H9 (cell line): ENCODE results near the gene THRB. TPM values are rescaled to one million over a fixed set of nuclear protein-coding genes. Genes with fewer than 3 reads are reported as not detected.

Experiments used
- DNase-seq: peaks from one replicate; pipeline ENCODE4 v3.0.0-alpha.2; 2017
- H2AFZ ChIP-seq: one replicate; pipeline ENCODE4 v1.6.1; 2013; ENCODE audit warnings: mild to moderate bottlenecking, low read length, control low read depth, moderate library complexity
- H2AK5ac ChIP-seq: 2 replicates; pipeline ENCODE4 v1.6.1; 2013; ENCODE audit warnings: low read length, control low read depth, mixed read lengths; ENCODE audit not compliant: insufficient read length
- H2BK120ac ChIP-seq: one replicate; pipeline ENCODE4 v1.6.1; 2013; ENCODE audit warnings: low read depth, mild to moderate bottlenecking, low read length, control low read depth, inconsistent platforms; ENCODE audit not compliant: poor library complexity, severe bottlenecking
- H2BK12ac ChIP-seq: 2 replicates; pipeline ENCODE4 v1.6.1; 2013; ENCODE audit warnings: low read length, control low read depth, mixed read lengths, low read depth; ENCODE audit not compliant: insufficient read length
- H2BK15ac ChIP-seq: 2 replicates; pipeline ENCODE4 v1.6.1; 2013; ENCODE audit warnings: low read depth, low read length, control low read depth
- H2BK20ac ChIP-seq: one replicate; pipeline ENCODE4 v1.6.1; 2013; ENCODE audit warnings: low read depth, mild to moderate bottlenecking, low read length, control low read depth, inconsistent platforms; ENCODE audit not compliant: poor library complexity, severe bottlenecking
- H2BK5ac ChIP-seq: 2 replicates; pipeline ENCODE4 v1.6.1; 2013; ENCODE audit warnings: low read length, control low read depth, mixed read lengths; ENCODE audit not compliant: insufficient read length
- H3K14ac ChIP-seq: 2 replicates; pipeline ENCODE4 v1.6.1; 2013; ENCODE audit warnings: low read length, control low read depth; ENCODE audit not compliant: insufficient read depth
- H3K18ac ChIP-seq: 2 replicates; pipeline ENCODE4 v1.6.1; 2013; ENCODE audit warnings: low read depth, mild to moderate bottlenecking, mixed read lengths, low read length, control low read depth; ENCODE audit not compliant: insufficient read length
- H3K23ac ChIP-seq: 2 replicates; pipeline ENCODE4 v1.6.1; 2013; ENCODE audit warnings: low read length, control low read depth, mixed read lengths, low read depth; ENCODE audit not compliant: insufficient read length
- H3K23me2 ChIP-seq: 2 replicates; pipeline ENCODE4 v1.6.1; 2013; ENCODE audit warnings: low read depth, mild to moderate bottlenecking, mixed read lengths, low read length, control low read depth; ENCODE audit not compliant: insufficient read length, poor library complexity, severe bottlenecking
- H3K27ac ChIP-seq: 2 replicates; pipeline ENCODE4 v1.5.1; 2013; ENCODE audit warnings: low read length, control low read depth, mixed read lengths, low read depth; ENCODE audit not compliant: insufficient read length
- H3K27me3 ChIP-seq: 2 replicates; pipeline ENCODE4 v1.6.1; 2013; ENCODE audit warnings: low read length, control low read depth, inconsistent platforms; ENCODE audit not compliant: insufficient read depth
- H3K4ac ChIP-seq: 2 replicates; pipeline ENCODE4 v1.6.1; 2013; ENCODE audit warnings: low read depth, mild to moderate bottlenecking, control low read depth, inconsistent platforms, low read length, moderate library complexity
- H3K4me1 ChIP-seq: 2 replicates; pipeline ENCODE4 v1.6.1; 2013; ENCODE audit warnings: low read length, control low read depth, inconsistent platforms; ENCODE audit not compliant: insufficient read depth
- H3K4me2 ChIP-seq: 2 replicates; pipeline ENCODE4 v1.6.1; 2013; ENCODE audit warnings: low read length, control low read depth, mixed read lengths; ENCODE audit not compliant: insufficient read length, insufficient read depth
- H3K56ac ChIP-seq: 2 replicates; pipeline ENCODE4 v1.6.1; 2013; ENCODE audit warnings: low read depth, mild to moderate bottlenecking, mixed read lengths, low read length, control low read depth; ENCODE audit not compliant: insufficient read length
- H3K79me1 ChIP-seq: 2 replicates; pipeline ENCODE4 v1.6.1; 2013; ENCODE audit warnings: low read depth, mild to moderate bottlenecking, moderate library complexity, low read length, control low read depth, inconsistent platforms; ENCODE audit not compliant: insufficient read depth, poor library complexity, severe bottlenecking
- H3K79me2 ChIP-seq: 2 replicates; pipeline ENCODE4 v1.6.1; 2013; ENCODE audit warnings: low read length, control low read depth, inconsistent platforms; ENCODE audit not compliant: insufficient read depth
- H3K9ac ChIP-seq: 2 replicates; pipeline ENCODE4 v1.6.1; 2013; ENCODE audit warnings: low read length, control low read depth, mixed read lengths; ENCODE audit not compliant: insufficient read length; ENCODE audit errors: extremely low read depth
- H3K9me3 ChIP-seq: one replicate; pipeline ENCODE4 v1.6.1; 2013; ENCODE audit warnings: low read depth, low read length, inconsistent platforms; ENCODE audit not compliant: control insufficient read depth
- H3T11ph ChIP-seq: one replicate; pipeline ENCODE4 v1.6.1; 2013; ENCODE audit warnings: mild to moderate bottlenecking, low read length, control low read depth, inconsistent platforms
- H4K20me1 ChIP-seq: one replicate; pipeline ENCODE4 v1.6.1; 2013; ENCODE audit not compliant: control insufficient read depth, insufficient read length, insufficient read depth
- H4K5ac ChIP-seq: 2 replicates; pipeline ENCODE4 v1.6.1; 2013; ENCODE audit warnings: low read depth, mild to moderate bottlenecking, mixed read lengths, low read length, control low read depth; ENCODE audit not compliant: insufficient read length
- H4K8ac ChIP-seq: replicated peaks from 2 replicates; pipeline ENCODE4 v1.6.1; 2013; ENCODE audit warnings: low read length, control low read depth, mixed read lengths, low read depth; ENCODE audit not compliant: insufficient read length
- H4K91ac ChIP-seq: 2 replicates; pipeline ENCODE4 v1.6.1; 2013; ENCODE audit warnings: low read depth, mild to moderate bottlenecking, moderate library complexity, mixed read lengths, low read length, control low read depth; ENCODE audit not compliant: insufficient read length
- H3K27ac Mint-ChIP-seq, 3 experiments: 2 replicates in 2 of 3; 3 replicates in 1 of 3; pipeline ENCODE4 v1.8.0; 2020 to 2021; ENCODE audit warnings: mixed read lengths in 3 of 3, mild to moderate bottlenecking in 1 of 3, moderate library complexity in 1 of 3
- H3K27me3 Mint-ChIP-seq: 2 replicates; pipeline ENCODE4 v1.8.0; 2021; ENCODE audit warnings: low read depth, mild to moderate bottlenecking, moderate library complexity, mixed read lengths
- H3K36me3 Mint-ChIP-seq, 3 experiments: 2 replicates in 2 of 3; 3 replicates in 1 of 3; pipeline ENCODE4 v1.8.0; 2020 to 2021; ENCODE audit warnings: low read depth in 3 of 3, mixed read lengths in 3 of 3; ENCODE audit not compliant: insufficient read depth in 1 of 3
- H3K4me1 Mint-ChIP-seq, 2 experiments: 2 replicates each; pipeline ENCODE4 v1.8.0; 2020; ENCODE audit warnings: mixed read lengths in 2 of 2
- H3K4me3 Mint-ChIP-seq, 2 experiments: 2 replicates in 1 of 2; 3 replicates in 1 of 2; pipeline ENCODE4 v1.8.0; 2020 to 2021; ENCODE audit warnings: mild to moderate bottlenecking in 2 of 2, mixed read lengths in 2 of 2, moderate library complexity in 1 of 2
- H3K9me3 Mint-ChIP-seq, 2 experiments: 2 replicates in 1 of 2; 3 replicates in 1 of 2; pipeline ENCODE4 v1.8.0; 2020; ENCODE audit warnings: mild to moderate bottlenecking in 2 of 2, mixed read lengths in 2 of 2, moderate library complexity in 1 of 2
- WGBS: extraction: QIAGEN DNeasy Blood & Tissue Kit; methylation state at CpG from one replicate; pipeline ENCODE4 v1.1.7; 2013; ENCODE audit warnings: missing lambda C conversion rate, low lambda C conversion rate, mixed read lengths; ENCODE audit not compliant: insufficient read length; ENCODE audit errors: extremely low coverage; 5-methylcytosine and 5-hydroxymethylcytosine counted together
- total RNA-seq: library from RNA; stranded (reverse); gene quantifications from 2 replicates; pipeline ENCODE4 v1.2.1, GENCODE V29; 2021
- TF ChIP-seq, protein P1 (sequence below): fragments of 200-600 bp; sonication (generic); conservative IDR thresholded peaks from 3 replicates; pipeline ENCODE4 v1.8.0; 2021; ENCODE audit warnings: antibody characterized with exemption, mild to moderate bottlenecking

Gene THRB
- total RNA-seq, 1 experiment from 2014 or later: 8.6 TPM

DNA sequence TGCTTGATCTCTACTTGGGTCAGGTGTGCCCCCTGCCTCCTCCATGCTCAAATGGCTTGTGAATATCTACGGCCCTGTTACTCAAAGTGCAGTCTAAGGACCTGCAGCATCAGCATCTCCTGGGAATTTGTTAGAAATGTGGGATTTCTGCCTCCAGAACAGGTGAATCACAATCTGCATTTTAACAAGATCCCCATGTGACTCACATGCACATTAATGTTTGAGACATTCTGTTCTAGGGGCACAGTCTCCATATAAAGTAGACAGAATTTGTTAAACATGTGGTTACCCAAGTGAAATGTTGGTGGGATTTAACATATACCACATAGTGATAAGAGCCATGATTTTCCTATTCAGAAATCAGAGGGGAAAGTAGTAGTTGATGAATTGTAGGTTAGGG lies 293.3 kb downstream of the THRB start:
- peaks cover 2 to 29% (median 18%) of the 10 kb centered on the region in 3 experiments for H3K36me3 Mint-ChIP-seq
- no peak overlapping the region for H2BK12ac ChIP-seq
- H4K91ac ChIP-seq: no peak overlapping the region
- H2BK5ac ChIP-seq: no peak overlapping the region
- no peaks in the 10 kb centered on the region for H3K79me1 ChIP-seq
- no peak overlapping the region for H3K56ac ChIP-seq
- H3K18ac ChIP-seq: no peak overlapping the region
- no peak overlapping the region for H2BK20ac ChIP-seq
- H4K5ac ChIP-seq: no peak overlapping the region
- H3K27me3 Mint-ChIP-seq: peaks cover 2% of the 10 kb centered on the region; the same call in 1 of the 2 replicates
- H3K9ac ChIP-seq: no peak overlapping the region
- no peak overlapping the region for H4K8ac ChIP-seq
- H3K23ac ChIP-seq: no peak overlapping the region
- H3K79me2 ChIP-seq: no peaks in the 10 kb centered on the region
- peaks cover 0 to 2% of the 10 kb centered on the region in 2 experiments; a peak in 2 of 4 replicates for H3K4me1 Mint-ChIP-seq
- H3K27ac ChIP-seq: no peak overlapping the region
- H2BK120ac ChIP-seq: no peak overlapping the region
- H3K9me3 ChIP-seq: no peaks in the 10 kb centered on the region
- H3K9me3 Mint-ChIP-seq: peaks cover 28 to 29% of the 10 kb centered on the region in 2 experiments
- TF ChIP-seq, protein P1, sequence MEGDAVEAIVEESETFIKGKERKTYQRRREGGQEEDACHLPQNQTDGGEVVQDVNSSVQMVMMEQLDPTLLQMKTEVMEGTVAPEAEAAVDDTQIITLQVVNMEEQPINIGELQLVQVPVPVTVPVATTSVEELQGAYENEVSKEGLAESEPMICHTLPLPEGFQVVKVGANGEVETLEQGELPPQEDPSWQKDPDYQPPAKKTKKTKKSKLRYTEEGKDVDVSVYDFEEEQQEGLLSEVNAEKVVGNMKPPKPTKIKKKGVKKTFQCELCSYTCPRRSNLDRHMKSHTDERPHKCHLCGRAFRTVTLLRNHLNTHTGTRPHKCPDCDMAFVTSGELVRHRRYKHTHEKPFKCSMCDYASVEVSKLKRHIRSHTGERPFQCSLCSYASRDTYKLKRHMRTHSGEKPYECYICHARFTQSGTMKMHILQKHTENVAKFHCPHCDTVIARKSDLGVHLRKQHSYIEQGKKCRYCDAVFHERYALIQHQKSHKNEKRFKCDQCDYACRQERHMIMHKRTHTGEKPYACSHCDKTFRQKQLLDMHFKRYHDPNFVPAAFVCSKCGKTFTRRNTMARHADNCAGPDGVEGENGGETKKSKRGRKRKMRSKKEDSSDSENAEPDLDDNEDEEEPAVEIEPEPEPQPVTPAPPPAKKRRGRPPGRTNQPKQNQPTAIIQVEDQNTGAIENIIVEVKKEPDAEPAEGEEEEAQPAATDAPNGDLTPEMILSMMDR: no peak
- no peak overlapping the region for H2AK5ac ChIP-seq
- no peak overlapping the region for H3T11ph ChIP-seq
- DNase-seq: no peak
- no peak overlapping the region for H3K4ac ChIP-seq
- H2AFZ ChIP-seq: no peak overlapping the region
- H3K4me1 ChIP-seq: no peaks in the 10 kb centered on the region
- H3K27ac Mint-ChIP-seq: no peak overlapping the region
- no peak overlapping the region for H2BK15ac ChIP-seq
- no peak overlapping the region for H3K14ac ChIP-seq
- H3K23me2 ChIP-seq: no peaks in the 10 kb centered on the region
- H4K20me1 ChIP-seq: no peaks in the 10 kb centered on the region
- no CpG with 5 or more reads among the region's 1 CpG for WGBS
- no peak overlapping the region for H3K4me3 Mint-ChIP-seq
- H3K4me2 ChIP-seq: no peak overlapping the region
- no peaks in the 10 kb centered on the region for H3K27me3 ChIP-seq
